SKM-1 treated with dmso at 0.1 percent for 144 hours (cell line): Measurements from ENCODE around the gene TMEM215.
"Not testable (repeated sequence)": the region's sequence is repeated elsewhere in the genome, so short reads cannot be mapped to it uniquely, and the experiment has no call there.

Experiments
- DNase-seq: peaks from one replicate; lab custom pipeline; 2025; ENCODE audit not compliant: unreplicated experiment; lab: John Stamatoyannopoulos, UW

TMEM215 gene, protein sequence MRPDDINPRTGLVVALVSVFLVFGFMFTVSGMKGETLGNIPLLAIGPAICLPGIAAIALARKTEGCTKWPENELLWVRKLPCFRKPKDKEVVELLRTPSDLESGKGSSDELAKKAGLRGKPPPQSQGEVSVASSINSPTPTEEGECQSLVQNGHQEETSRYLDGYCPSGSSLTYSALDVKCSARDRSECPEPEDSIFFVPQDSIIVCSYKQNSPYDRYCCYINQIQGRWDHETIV

DNA sequence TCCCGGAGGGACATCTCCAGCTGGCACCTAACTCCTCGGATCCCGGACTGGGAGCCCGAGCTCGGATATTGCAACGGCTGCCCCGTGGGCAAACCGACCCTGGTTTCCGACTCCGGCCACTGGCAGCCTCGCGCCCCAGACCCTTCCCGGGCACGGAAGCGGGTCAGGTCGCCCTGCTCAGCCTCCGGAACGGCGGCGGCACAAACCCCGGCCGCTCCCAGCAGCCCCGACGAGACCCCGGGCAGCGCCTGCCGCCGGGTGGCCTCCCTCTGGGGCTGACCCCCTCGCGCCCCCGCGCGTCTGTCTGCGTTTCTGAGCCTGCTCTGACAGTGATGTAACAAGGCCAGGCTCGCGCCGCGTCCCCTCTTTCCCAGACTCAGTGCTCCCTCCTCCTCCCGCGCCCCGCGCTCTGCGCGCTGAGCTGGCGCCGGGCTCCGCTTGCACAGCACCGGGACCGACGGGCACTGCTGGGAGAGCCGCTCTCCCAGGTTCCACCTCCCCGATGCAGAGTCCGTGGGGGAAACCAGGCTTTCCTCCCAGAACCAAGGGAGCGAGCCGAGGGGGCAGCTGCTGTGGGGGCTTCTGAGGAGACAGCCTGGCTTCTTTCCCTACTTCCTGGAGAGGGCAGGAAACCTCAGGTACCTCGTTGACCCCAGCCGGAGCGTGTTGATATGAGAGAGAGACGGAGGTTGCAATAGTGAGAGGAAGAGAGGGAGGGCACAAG, at the start of gene TMEM215:
TMEM215 (plus strand) TSS at position 373 of the 724 bp plus-strand sequence. CDS start 644 bp downstream, outside the sequence.
- no peak for DNase-seq

DNA sequence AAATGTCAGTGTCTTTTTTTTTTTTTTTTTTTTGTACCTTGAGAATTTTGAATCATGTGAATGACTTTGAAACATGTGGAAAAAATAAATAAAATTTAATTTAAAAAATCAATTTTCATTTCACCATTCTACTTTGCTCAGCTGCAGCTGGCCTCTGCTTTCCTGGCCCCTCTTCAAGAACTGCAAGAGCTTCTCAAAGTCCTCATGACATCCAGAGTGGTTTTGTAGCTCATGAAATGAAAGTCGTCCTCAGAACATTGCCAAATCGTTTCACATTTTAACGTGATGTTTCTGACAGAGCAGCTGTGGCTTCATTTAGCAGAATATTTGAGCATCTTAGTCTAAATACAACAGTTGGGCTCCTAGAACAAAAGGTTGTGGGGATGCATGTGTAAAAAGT, 47.9 kb upstream of the TMEM215 start:
- DNase-seq: no peak

DNA sequence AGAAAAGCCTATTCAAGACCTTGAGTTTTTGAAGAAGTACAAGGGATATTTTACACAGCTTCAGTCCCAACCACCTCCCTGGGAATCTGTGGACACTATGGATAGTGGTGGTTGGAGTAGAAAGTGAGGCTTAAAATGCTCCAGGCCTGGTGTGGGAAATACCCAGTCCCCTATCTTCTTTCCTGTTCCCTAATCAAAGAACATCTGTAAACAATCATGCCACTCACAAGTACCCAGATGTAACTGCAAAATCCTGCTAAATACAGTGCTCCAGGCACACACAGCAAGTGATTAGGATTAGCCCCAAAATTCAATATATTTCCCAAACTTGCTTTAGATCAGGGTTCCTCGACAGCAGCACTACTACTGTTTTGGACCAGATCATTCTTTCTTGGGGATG, 46.0 kb upstream of the TMEM215 start:
- DNase-seq: no peak

DNA sequence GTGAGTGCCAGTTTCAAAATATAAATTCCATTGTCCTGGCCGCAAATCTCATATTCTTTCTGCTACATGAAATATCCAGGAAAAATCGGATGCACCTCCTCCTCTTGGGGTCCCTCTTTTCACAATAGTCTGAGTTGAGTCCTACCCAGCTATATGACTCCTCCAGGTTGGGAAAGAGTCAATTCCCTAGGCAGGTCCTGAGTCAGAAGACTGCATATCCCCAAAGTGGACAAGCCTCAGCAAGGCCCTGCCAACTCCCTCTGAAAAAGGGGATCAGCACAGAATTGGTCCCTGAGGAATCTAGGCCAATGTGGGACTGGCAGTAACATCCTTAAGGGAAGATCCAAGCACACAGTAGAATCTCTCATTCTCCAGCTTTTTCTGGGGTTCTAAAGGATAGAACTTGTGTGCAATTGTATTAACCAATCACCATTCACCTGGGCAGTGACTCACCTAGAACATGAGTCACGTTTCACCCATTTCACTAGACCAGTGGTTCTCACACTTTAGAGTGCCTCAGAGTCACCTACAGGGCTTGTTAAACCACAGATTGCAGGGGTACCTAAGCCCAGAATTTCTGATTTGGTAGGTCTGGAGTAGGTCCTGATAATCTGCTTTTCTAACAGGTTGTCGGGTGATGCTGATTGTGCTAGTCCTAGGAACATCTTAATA, 44.7 kb upstream of the TMEM215 start:
- DNase-seq: no peak

DNA sequence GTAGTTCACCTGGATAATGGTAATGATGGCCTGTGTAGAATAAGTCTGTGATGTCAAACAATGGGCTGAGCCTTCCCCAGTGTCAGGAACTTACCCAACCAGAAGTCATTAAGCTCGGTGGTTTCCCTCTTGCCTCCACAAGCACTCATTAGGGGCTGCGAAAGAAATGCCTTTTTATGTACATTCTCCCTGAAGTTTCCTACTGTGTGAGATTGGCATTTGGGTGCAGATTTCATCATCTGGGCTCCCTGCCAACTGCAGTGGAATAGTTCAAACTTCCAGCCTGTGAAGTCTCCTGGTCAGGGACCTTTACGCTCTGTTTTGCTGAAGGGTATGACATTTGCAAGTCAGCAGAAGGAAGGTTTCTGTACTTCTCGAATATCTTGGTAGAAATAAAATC, 41.6 kb upstream of the TMEM215 start:
- DNase-seq: no peak

DNA sequence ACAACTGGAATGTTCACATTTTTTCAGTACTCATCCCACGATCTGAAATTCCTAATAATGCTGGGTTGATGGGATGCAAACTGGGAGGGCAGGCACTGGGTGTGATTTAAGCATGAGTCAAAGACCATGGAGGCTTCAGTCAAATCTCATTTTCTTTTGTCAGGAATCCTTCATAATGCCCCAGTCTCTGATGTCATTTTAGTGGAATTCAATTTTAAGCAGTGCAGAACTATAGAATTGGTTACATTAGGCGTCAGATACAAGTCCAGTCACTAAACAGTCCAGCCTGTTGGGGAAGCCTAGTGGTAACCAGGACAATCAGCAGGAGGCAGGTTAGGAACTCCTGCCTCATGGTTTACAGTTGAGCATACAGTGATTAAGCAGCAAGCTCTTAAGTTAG, 41.0 kb upstream of the TMEM215 start:
- no peak for DNase-seq

DNA sequence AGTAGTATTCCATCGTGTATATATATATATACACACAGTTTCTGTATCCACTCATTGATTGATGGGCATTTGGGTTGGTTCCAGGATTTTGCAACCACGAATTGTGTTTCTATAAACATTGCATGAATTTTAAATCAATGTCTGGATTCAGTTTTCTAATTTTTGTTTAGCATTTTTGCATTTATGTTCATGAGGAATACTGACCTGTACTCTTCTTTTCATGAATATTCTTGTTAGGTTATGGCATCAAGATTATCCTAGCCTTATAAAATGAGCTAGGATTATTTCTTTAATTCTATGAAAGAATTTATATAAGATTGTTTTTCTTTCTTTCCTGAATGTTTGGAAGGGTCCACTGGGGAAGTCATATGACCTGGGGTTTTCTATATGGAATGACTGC, 35.3 kb upstream of the TMEM215 start:
- no peak for DNase-seq

DNA sequence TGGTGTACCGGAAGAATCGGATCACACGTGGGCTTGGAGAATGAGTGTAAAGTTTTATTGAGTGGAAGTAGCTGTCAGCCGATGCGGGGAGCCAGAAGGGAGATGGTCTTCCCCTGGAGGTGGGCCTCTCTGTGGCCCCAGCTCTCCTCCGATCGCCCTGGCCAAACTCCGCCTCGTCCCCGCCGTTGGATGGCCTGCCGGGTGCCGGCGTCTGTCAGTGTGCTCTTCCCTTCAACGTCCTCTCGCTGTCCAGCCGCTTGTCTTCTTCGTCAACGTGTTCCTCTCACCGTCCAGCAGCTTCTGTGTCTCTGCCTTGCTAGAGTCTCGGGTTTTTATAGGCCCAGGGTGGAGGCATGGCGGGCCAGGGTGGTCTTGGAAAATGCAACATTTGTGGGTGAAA, 27.6 kb upstream of the TMEM215 start:
- DNase-seq: no peak

DNA sequence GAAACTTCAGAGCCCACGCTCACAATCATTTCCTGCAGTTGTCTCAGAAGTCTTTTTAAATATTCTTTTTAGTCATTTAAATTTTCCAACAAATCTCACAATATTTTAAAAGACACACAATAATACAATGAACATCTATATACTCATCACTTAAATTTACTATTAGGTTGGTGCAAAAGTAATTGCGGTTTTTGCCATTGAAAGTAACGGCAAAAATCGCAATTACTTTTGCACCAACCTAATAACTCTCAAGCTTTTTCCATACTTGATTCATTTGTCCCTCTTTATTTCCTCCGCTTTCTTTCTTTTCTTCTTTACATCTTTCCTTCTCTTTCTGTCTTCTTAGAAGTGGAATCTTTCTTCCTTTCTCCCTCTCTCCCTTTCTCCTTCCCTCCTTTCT, 19.2 kb upstream of the TMEM215 start:
- no peak for DNase-seq

DNA sequence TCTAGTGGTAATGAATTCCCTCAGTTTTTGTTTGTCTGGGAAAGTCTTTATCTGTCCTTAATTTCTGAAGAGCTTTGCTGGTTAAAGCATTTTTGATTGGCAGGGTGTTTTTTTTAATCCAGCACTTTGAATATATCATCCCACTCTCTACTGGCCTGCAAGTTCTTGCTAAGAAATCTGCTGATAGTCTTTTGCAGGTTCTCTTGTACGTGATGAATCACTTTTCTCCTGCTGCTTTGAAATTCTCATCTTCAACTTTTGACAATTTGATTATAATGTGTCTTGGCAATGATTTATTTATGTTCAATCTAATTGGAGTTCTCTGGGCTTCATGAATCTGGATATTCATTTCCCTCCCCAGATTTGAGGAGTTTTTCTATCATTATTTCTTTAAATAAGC, 8.1 kb upstream of the TMEM215 start:
- no peak for DNase-seq

DNA sequence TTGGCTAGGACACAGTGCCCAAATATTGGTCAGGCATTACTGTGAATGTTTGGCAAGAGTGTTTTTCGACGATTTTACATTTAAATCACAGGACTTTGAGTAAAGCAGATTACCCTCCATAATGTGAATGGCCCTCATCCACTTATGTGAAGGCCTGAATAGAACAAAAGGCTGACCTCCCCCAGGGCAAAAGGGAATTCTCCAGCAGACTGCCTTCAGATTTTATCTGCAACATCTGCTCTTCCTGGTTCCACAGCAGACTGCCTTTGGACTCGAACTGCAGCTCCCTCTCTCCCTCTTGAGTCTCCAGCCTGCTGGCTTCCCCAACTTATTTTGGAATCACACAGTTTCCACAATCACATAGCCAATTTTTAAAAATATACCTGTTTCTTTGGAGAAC, 7.1 kb upstream of the TMEM215 start:
- DNase-seq: no peak

DNA sequence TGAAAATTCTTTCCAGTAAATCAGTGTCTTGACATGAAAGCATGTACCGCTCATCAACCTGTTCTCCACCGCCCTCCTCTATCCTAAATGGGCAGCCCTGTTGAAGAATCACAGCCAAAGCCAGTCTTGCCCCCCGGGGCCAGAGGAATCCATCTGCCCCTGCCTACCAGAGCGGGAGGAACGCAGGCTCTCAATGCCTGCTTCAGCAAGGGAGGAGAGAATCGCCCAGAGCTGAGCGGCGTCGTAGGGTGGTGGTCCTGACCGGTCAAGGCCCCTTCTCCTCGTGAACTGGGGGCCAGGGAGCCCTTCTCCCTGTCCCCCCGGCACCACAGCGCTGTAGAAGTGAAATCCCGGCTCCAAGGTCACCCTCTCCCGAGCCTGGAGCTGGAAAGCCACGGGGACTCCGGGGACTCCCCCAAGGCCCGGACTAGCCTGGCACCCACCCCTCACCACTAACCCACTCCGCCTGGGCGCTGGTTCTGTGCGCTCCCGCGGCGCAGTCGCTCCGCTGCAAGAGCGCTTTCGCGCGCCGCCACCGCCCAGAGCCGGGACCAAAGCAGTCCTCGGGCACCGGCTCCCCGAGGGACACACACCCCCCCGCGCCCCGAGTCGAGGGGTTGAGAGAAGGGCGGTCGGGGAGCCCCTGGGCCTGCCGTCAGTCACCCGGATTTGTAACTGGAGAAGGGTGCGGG, 718 bp upstream of the TMEM215 start:
- no peak for DNase-seq

DNA sequence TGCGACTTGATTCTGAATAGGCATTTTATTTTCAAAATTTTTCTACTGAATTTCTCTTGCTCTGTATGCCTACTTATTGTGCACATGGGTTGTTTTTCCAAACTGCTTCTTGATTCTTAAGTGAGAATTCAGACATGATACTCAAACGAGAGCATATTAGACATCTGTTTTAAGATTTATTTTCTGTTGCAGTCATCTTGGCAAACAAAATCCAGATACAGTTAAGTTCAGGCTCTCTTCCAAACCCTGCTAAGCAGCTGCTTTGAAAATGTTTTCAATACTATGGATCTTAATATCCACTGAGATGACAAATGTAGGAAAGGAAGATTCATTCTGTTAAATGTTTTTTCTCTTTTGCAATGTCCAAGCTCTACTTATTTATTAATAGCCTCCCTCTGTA, 4.5 kb downstream of the TMEM215 start:
- DNase-seq: no peak

DNA sequence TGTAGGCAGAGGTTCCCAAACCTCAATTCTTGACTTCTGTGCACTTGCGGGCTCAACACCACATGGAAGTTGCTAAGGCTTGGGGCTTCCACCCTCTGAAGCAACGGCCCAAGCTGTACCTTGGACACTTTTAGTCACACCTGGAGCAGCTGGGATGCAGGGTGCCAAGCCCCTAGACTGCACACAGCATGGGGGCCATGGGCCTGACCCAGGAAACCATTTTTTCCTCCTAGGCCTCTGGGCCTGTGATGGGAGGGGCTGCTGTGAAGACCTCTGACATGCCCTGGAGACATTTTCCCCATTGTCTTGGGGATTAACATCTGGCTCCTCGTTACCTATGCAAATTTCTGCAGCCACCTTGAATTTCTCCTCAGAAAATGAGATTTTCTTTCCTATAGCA, 12.7 kb downstream of the TMEM215 start:
- not testable (repeated sequence) for DNase-seq

DNA sequence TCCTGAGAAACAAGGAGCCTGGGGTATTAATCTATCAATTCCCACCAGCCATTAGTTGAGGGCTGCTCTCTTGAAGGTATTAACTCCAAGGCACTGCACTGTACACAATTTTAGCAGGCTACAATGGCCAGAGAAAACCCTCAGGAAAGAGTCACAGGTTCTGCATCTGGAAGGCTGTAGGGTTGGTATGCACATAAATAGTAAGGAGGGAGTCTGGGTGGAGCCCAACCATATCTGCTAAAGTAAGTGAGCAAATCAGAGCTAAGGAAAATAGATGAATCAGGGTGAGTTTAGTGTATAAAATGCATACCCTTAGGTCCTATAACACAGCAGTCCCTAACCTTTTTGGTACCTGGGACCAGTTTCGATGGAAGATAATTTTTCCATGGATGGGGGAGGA, 18.2 kb downstream of the TMEM215 start:
- no peak for DNase-seq

DNA sequence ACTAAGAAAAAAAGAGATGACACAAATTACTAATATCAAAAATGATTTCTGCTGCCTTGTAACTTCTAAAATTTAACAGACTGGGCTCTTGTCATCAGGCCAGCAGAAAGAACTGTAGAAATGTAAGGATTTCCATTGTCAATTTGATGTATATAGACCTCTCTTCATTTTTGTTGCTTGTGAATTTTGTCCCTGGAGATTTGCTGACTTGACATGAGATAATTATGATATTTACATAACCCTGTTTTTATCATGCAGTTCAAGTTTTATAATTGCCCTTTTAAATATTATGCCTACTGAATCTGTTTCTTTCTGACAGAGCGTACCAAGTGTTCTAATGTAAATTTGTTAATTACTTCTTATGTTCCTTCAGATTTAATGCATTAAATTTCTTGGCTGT, 23.9 kb downstream of the TMEM215 start:
- DNase-seq: no peak

DNA sequence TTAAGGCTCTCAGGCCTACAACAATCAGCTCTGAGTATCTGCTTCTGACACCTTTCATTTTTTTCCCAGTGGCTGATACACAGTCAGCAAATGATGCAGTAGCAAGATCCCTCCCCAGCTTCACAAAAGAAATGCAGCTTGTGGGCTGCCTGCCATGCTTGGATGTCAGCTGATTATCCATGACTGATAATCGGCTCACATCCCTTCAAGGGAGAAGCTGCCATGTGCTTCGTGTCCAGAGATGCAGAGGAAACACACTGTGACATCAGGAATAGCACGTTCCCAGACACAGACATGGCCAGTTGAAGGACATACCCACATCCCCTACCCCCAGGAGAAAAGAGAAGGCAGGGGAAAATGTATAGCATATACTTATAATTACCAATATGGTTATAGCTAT, 27.9 kb downstream of the TMEM215 start:
- DNase-seq: no peak

DNA sequence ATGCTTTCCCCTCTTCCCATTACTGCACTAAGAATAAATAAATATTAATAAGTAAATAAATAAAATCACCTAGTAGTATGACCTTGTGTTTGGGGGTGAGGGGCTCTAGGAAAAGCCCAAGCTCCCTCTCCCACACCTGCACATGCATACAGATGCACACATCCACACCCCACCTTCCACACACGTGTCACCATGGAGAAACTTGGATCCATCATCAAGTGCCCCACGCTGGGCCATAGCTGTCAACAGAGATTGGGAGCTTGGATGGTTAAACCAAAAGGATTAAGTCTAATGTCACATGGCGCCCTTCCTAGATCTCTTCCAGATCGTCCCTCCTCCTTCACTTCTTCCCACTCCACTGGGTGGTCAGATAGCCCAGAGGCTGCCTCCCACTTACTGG, 37.0 kb downstream of the TMEM215 start:
- no peak for DNase-seq

DNA sequence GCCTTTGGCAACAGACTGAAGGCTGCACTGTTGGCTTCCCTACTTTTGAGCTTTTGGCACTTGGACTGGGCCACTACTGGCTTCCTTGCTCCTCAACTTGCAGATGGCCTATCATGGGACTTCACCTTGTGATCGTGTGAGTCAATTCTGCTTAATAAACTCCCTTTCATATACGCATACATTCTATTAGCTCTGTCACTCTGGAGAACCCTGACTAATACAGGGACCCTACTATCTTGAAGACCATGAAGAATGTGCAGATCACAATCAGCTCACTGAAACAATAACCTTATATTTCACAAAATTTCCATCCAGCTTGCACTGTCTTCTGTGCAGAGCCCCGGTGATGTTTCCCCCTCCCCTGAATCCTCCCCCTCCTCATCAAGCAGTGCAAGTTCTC, 39.8 kb downstream of the TMEM215 start:
- no peak for DNase-seq

DNA sequence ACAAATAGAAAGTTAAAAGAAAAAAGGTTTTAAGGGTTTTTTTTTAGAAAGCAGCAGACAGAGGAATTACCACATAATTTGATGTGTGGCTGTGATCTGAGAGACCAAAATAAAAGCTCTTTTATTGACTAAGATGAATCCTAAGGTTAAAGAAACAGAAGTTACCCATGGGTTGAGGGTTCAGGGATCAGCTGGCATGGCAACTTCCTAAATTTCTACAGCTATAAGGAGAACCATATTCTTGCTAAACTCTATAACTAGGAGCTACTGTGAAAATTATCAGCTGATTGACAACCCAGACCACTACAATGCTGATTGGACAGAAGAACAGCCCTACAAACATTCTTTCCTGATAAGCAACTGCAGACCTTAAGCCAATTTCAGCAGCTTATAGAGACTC, 40.2 kb downstream of the TMEM215 start:
- DNase-seq: no peak

DNA sequence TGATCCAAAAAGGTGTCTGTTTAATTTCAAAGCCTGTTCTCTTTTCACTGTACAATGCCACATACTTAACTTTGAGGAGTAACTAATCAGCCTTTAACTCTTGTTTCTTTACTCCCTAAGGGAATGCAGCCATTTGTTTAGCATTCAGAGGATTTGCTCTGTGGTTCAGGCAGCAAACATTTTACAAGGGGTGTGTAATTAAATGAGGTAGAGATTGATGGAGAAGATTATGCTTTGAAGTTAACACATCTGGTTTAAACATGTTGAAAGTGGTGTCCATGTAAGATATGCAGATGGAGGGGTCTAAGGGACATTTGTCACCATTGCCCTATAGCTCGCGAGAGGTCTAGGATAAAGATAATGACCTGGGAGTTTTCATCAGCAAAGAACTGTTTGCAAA, 41.9 kb downstream of the TMEM215 start:
- no peak for DNase-seq

DNA sequence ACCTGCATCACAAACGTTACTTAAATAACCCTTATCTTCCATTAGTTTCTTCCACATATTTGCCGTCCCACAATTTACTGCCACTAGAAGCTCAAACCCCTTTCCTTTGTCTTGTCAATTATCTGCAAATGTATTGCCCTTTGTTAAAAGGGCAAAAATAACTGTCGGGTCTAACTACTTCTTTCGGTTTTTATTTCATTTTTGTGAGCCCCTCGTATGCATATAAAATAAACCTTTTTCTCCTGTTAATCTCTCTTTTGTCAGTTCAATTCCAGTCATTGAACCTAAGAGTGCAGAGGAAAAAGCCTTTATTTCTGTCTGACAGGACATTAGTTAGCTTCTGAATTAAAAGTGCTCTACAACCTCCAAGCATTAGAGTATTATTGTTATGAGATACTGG, 45.5 kb downstream of the TMEM215 start:
- DNase-seq: no peak
